B cell (primary cell): ENCODE results near the gene XRCC4. TPM values are rescaled to one million over a fixed set of nuclear protein-coding genes. Genes with fewer than 3 reads are reported as not detected.

Source experiments
- ATAC-seq: fragments of 200-7000 bp; cut with Tn5 transposase; one replicate; pipeline ENCODE4 v1.10.0; 2021; ENCODE audit warnings: low read depth, mild to moderate bottlenecking, moderate number of reproducible peaks, moderate library complexity
- CTCF ChIA-PET: fragments of 350-600 bp; sonication (Branson Sonifier 250); formaldehyde crosslinking; loops from one replicate; lab custom pipeline; 2021; ENCODE audit warnings: antibody characterized with exemption, inconsistent platforms; lab: Charles Lee
- POLR2A ChIA-PET: fragments of 350-600 bp; sonication (Branson Sonifier 250); formaldehyde crosslinking; loops from one replicate; lab custom pipeline; 2021; ENCODE audit warnings: antibody characterized with exemption; lab: Charles Lee
- DNase-seq: peaks from one replicate; pipeline ENCODE4 v3.0.0; 2013
- H2AFZ ChIP-seq: 2 replicates; pipeline ENCODE4 v1.6.1; 2012; ENCODE audit warnings: mild to moderate bottlenecking, low read depth, low read length; ENCODE audit not compliant: insufficient read depth, poor library complexity, severe bottlenecking
- H3K27ac ChIP-seq, 2 donors: 1 replicate in 1 of 2; 2 replicates in 1 of 2; pipeline ENCODE4 v1.5.1; 2012 to 2013; ENCODE audit warnings: low read length in 2 of 2, mild to moderate bottlenecking in 2 of 2, moderate library complexity in 1 of 2
- H3K27me3 ChIP-seq, 4 experiments: fragments of 200-600 bp in 1 of 4; sonication (generic) in 1 of 4; replicated peaks in 1 of 4; 1 replicate in 2 of 4; 2 replicates in 2 of 4; pipeline versions ENCODE4 v1.6.1 to v1.7.0; 2013 to 2016; ENCODE audit warnings: low read length in 3 of 4, mild to moderate bottlenecking in 2 of 4, mixed read lengths in 1 of 4, moderate library complexity in 1 of 4; ENCODE audit not compliant: insufficient read depth in 4 of 4, control insufficient read depth in 3 of 4; ENCODE audit errors: control extremely low read depth in 1 of 4
- H3K36me3 ChIP-seq, 2 experiments: replicated peaks in 1 of 2; 1 replicate in 1 of 2; 2 replicates in 1 of 2; pipeline versions ENCODE4 v1.6.1 to v1.7.1; 2013; ENCODE audit warnings: low read length in 1 of 2; ENCODE audit not compliant: insufficient read depth in 2 of 2, control insufficient read depth in 1 of 2; ENCODE audit errors: control extremely low read depth in 1 of 2, extremely low read depth in 1 of 2
- H3K4me1 ChIP-seq, 2 donors: fragments of 200-600 bp in 1 of 2; sonication (generic) in 1 of 2; 1 replicate in 1 of 2; 2 replicates in 1 of 2; pipeline versions ENCODE4 v1.5.1 to v1.6.1; 2013 to 2017; ENCODE audit warnings: low read length in 2 of 2; ENCODE audit not compliant: control insufficient read depth in 2 of 2, insufficient read depth in 2 of 2
- H3K4me2 ChIP-seq: replicated peaks from 2 replicates; pipeline ENCODE3; 2012; ENCODE audit warnings: mild to moderate bottlenecking, low read depth, low read length; ENCODE audit not compliant: poor library complexity, severe bottlenecking
- H3K4me3 ChIP-seq, 5 experiments: fragments of 200-600 bp in 1 of 5; sonication (generic) in 1 of 5; 1 replicate in 3 of 5; 2 replicates in 2 of 5; pipeline versions ENCODE4 v1.5.1 to v1.7.0; 2011 to 2016; ENCODE audit warnings: low read length in 4 of 5, mild to moderate bottlenecking in 4 of 5, low read depth in 2 of 5, control low read depth in 1 of 5, moderate library complexity in 1 of 5; ENCODE audit not compliant: insufficient read depth in 1 of 5; ENCODE audit errors: control extremely low read depth in 1 of 5, extremely low read depth in 1 of 5
- H3K79me2 ChIP-seq: fragments of 200-600 bp; sonication (generic); one replicate; pipeline ENCODE4 v1.6.0; 2016; ENCODE audit warnings: low read length; ENCODE audit not compliant: control insufficient read depth, insufficient read depth
- H3K9ac ChIP-seq: fragments of 200-600 bp; sonication (generic); 2 replicates; pipeline ENCODE4 v1.6.1; 2017; ENCODE audit warnings: mild to moderate bottlenecking, low read length, moderate library complexity
- H3K9me3 ChIP-seq, 3 donors: one replicate each; pipeline versions ENCODE4 v1.6.1 to v1.7.1; 2013; ENCODE audit warnings: low read length in 2 of 3; ENCODE audit not compliant: control insufficient read depth in 2 of 3, insufficient read depth in 1 of 3; ENCODE audit errors: control extremely low read depth in 1 of 3
- H4K20me1 ChIP-seq: 2 replicates; pipeline ENCODE4 v1.6.0; 2012; ENCODE audit warnings: mild to moderate bottlenecking, low read length; ENCODE audit not compliant: insufficient read depth, control insufficient read depth, poor library complexity, severe bottlenecking
- H3K27ac Mint-ChIP-seq: one replicate; pipeline ENCODE4 v1.8.0; 2021; ENCODE audit warnings: mixed read lengths
- H3K27me3 Mint-ChIP-seq: one replicate; pipeline ENCODE4 v1.8.0; 2021; ENCODE audit warnings: mixed read lengths
- H3K4me1 Mint-ChIP-seq: one replicate; pipeline ENCODE4 v1.8.0; 2021; ENCODE audit warnings: mixed read lengths
- H3K4me3 Mint-ChIP-seq: one replicate; pipeline ENCODE4 v1.8.0; 2021; ENCODE audit warnings: mixed read lengths
- H3K9me3 Mint-ChIP-seq: one replicate; pipeline ENCODE4 v1.8.0; 2022; ENCODE audit warnings: mixed read lengths; ENCODE audit not compliant: insufficient read depth
- EZH2 ChIP-seq: IDR thresholded peaks from 2 replicates; pipeline ENCODE4 v1.6.1; 2012; ENCODE audit warnings: borderline replicate concordance, low read depth, mild to moderate bottlenecking, moderate library complexity, low read length; ENCODE audit not compliant: insufficient read depth, poor library complexity, severe bottlenecking
- WGBS: methylation state at CpG from one replicate; pipeline ENCODE4 v1.1.5; 2013; ENCODE audit warnings: missing lambda C conversion rate; ENCODE audit not compliant: insufficient coverage; 5-methylcytosine and 5-hydroxymethylcytosine counted together
- intact Hi-C: fragments of 100-400 bp; cut with micrococcal nuclease; formaldehyde crosslinking; loops from one replicate; pipeline ENCODE4 v1.10.0; 2022
- polyA plus RNA-seq: library from polyadenylated mRNA; depleted of rRNA; stranded (reverse); fragments of >200 nt; gene quantifications from 2 replicates; pipeline ENCODE4 v1.2.3, GENCODE V29; 2012
- total RNA-seq, 2 donors: library from RNA; stranded (reverse); fragments of 120-200 nt in 1 of 2; gene quantifications; 1 replicate in 1 of 2; 2 replicates in 1 of 2; pipeline versions ENCODE4 v1.2.3 to v1.2.4, GENCODE V29; 2013 to 2022
- TF ChIP-seq, protein P1 (sequence below): fragments of 200-600 bp; IDR thresholded peaks from one replicate; pipeline ENCODE4 v1.8.0; 2022; ENCODE audit warnings: antibody characterized with exemption, mild to moderate bottlenecking

XRCC4 gene
- total and polyA plus RNA-seq, 2 donors (not counting 1 experiment from before 2014, with no cell fraction given), result 1.3 to 7.7 TPM

DNA sequence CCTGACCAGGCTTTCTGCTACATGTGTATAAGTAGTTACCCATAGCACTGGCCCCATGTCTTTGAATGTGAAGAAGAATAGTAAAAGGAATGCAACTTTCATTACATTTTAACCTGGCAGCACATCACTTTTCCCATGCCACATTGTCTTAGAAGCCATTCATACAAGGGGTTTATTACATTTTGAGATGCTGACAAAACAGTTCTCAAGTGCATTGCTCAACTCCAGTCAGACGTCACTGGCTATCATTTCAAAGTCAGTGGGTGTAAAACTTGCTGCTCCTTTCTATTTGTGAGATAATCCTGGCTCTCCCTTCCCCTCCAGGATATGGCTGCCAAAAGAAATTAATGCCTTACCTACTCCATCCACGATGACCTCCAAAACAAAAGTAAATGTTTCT is 297.2 kb downstream of the XRCC4 start:
- 82% methylated on average over 2 of the region's 2 CpGs for WGBS
- Histone ChIP-seq H3K79me2 (no peaks in the 10 kb centered on the region), H3K4me2 (no peak overlapping the region), H3K36me3 (no peaks in the 10 kb centered on the region), H3K4me3 (no peak overlapping the region), H4K20me1 (no peaks in the 10 kb centered on the region), H3K27me3 (no peaks in the 10 kb centered on the region), H3K4me1 (no peaks in the 10 kb centered on the region), H2AFZ (no peak overlapping the region), H3K27ac (no peak overlapping the region), H3K9ac (no peak overlapping the region), H3K9me3 (no peaks in the 10 kb centered on the region)
- H3K27me3 Mint-ChIP-seq, result no peaks in the 10 kb centered on the region
- no peak for DNase-seq
- H3K4me1 Mint-ChIP-seq, result no peaks in the 10 kb centered on the region
- H3K9me3 Mint-ChIP-seq, result no peaks in the 10 kb centered on the region
- ATAC-seq, result no peak
- POLR2A ChIA-PET, result no interaction called here
- intact Hi-C loops, result no loop called here
- CTCF ChIA-PET, result no interaction called here
- no peak overlapping the region for H3K27ac Mint-ChIP-seq
- no peak for TF ChIP-seq EZH2
- TF ChIP-seq, protein P1, sequence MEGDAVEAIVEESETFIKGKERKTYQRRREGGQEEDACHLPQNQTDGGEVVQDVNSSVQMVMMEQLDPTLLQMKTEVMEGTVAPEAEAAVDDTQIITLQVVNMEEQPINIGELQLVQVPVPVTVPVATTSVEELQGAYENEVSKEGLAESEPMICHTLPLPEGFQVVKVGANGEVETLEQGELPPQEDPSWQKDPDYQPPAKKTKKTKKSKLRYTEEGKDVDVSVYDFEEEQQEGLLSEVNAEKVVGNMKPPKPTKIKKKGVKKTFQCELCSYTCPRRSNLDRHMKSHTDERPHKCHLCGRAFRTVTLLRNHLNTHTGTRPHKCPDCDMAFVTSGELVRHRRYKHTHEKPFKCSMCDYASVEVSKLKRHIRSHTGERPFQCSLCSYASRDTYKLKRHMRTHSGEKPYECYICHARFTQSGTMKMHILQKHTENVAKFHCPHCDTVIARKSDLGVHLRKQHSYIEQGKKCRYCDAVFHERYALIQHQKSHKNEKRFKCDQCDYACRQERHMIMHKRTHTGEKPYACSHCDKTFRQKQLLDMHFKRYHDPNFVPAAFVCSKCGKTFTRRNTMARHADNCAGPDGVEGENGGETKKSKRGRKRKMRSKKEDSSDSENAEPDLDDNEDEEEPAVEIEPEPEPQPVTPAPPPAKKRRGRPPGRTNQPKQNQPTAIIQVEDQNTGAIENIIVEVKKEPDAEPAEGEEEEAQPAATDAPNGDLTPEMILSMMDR, result no peak
- H3K4me3 Mint-ChIP-seq, result no peak overlapping the region

DNA sequence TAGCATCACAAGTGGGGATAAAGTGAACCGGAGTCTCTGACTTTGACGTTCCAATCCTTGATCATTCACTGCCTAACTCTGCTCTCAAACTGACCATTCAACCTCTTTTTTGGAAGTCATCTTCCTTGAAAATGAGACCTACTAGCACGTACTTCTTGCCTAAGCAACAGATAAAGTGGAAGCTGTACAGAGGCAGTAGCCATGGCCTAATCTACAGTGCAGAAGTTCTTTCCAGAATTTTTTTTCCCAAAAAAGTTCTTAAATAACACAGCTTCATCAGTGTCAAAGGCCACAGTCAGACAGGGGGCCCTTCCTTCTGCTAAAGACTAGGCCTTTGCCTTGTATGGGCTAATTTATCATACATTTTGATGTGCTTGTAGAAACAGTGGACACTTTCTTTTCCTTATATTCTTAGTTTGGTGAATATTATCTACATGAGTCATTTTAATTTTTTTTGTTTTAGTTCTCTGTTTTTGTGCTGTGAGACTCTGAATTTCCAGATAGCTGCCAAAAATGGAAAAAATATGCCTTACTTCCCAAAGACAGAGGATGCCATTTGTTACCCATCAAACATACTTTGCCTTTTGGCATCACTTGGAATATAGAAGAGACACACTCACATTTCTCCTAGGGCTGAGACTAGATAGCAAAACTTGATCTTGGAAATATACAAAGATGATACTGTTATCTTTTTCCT is 297.9 kb downstream of the XRCC4 start:
- intact Hi-C loops, result no loop called here
- ChIA-PET POLR2A (no interaction called here), CTCF (no interaction called here)
- H3K36me3 ChIP-seq, result no peaks in the 10 kb centered on the region
- no peaks in the 10 kb centered on the region for H3K9me3 Mint-ChIP-seq
- H3K9me3 ChIP-seq, result no peaks in the 10 kb centered on the region
- H3K27ac ChIP-seq, result no peak overlapping the region
- no peak overlapping the region for H3K9ac ChIP-seq
- DNase-seq, result no peak
- ATAC-seq, result no peak
- no peak overlapping the region for H3K4me2 ChIP-seq
- no peaks in the 10 kb centered on the region for H3K4me1 Mint-ChIP-seq
- no peaks in the 10 kb centered on the region for H3K4me1 ChIP-seq
- no peak overlapping the region for H3K27ac Mint-ChIP-seq
- H3K27me3 Mint-ChIP-seq, result no peaks in the 10 kb centered on the region
- WGBS, result no CpG with 5 or more reads among the region's 3 CpGs
- H3K4me3 Mint-ChIP-seq, result no peak overlapping the region
- no peak overlapping the region for H3K4me3 ChIP-seq
- no peaks in the 10 kb centered on the region for H4K20me1 ChIP-seq
- H3K27me3 ChIP-seq, result no peaks in the 10 kb centered on the region
- H2AFZ ChIP-seq, result no peak overlapping the region
- no peaks in the 10 kb centered on the region for H3K79me2 ChIP-seq
- no peak for TF ChIP-seq EZH2
- TF ChIP-seq, protein P1, result no peak
